ENCODE data around the gene IFT81. TPM values are rescaled to one million over a fixed set of nuclear protein-coding genes. Genes with fewer than 3 reads are reported as not detected.

Gene IFT81
- polyA plus RNA-seq (2011; rRNA removed) (13.3 and 22.1 TPM in 2 replicates), polyA minus RNA-seq (2011; rRNA and poly(A)+ RNA removed) (3.9 and 8.8 TPM in 2 replicates)

- peak within 1 kb of the TSS; percentile 82 for H3K27ac ChIP-seq (ENCODE audit: low read depth, low read length)
- TF ChIP-seq CTCF (IDR thresholded peaks at IDR 0.05; ENCODE audit: low read depth, low read length) = no peak
- peak; percentile 78 for DNase-seq (ENCODE audit: low read depth, low spot score)
- CTCF ChIA-PET = interaction anchor here (0.5 to 2.1 kb wide), 6 partner anchors 14 to 307 kb away, joined by 3 to 9 read pairs (median 6); no protein-coding TSS in a partner anchor
- POLR2A ChIA-PET = interaction anchor here (0.6 to 1.1 kb wide), 7 partner anchors 10 to 156 kb away, joined by 3 to 4 read pairs (median 3); no protein-coding TSS in a partner anchor
- no peaks in the 10 kb centered on the region; the same call in 1 of the 2 replicates for H3K9me3 ChIP-seq (ENCODE audit: control insufficient read depth, insufficient read depth, low read length)
- peak within 1 kb of the TSS; percentile 95 for H3K4me3 ChIP-seq (ENCODE audit: low read depth, low read length)
- no peaks in the 10 kb centered on the region for H3K27me3 ChIP-seq (ENCODE audit: control insufficient read depth, insufficient read depth, low read length)
These were observed at the start of gene IFT81 for GRCh38 chr12:110124269-110124995. TSS of gene IFT81 (plus strand) at chr12:110124357. CDS start at chr12:110127381, 3,024 bp downstream.

- Histone ChIP-seq H3K4me3 (ENCODE audit: low read depth, low read length) (no peak overlapping the region), H3K9me3 (ENCODE audit: control insufficient read depth, insufficient read depth, low read length) (no peaks in the 10 kb centered on the region; the same call in 1 of the 2 replicates), H3K27ac (ENCODE audit: low read depth, low read length) (no peak overlapping the region), H3K27me3 (ENCODE audit: control insufficient read depth, insufficient read depth, low read length) (no peaks in the 10 kb centered on the region)
- TF ChIP-seq CTCF (IDR thresholded peaks at IDR 0.05; ENCODE audit: low read depth, low read length) = no peak
- ChIA-PET POLR2A (no interaction called here), CTCF (interaction anchor here (0.7 kb wide), 1 partner anchor 394 kb away, joined by 4 read pairs; no protein-coding TSS in a partner anchor)
- no peak for DNase-seq (ENCODE audit: low read depth, low spot score)
These were observed 48.3 kb upstream of the IFT81 start for GRCh38 chr12:110075880-110076279.

- no peak for DNase-seq (ENCODE audit: low read depth, low spot score)
- TF ChIP-seq CTCF (IDR thresholded peaks at IDR 0.05; ENCODE audit: low read depth, low read length) = no peak
- Histone ChIP-seq H3K27ac (ENCODE audit: low read depth, low read length) (no peak overlapping the region), H3K4me3 (ENCODE audit: low read depth, low read length) (no peak overlapping the region), H3K9me3 (ENCODE audit: control insufficient read depth, insufficient read depth, low read length) (no peaks in the 10 kb centered on the region; the same call in 1 of the 2 replicates), H3K27me3 (ENCODE audit: control insufficient read depth, insufficient read depth, low read length) (no peaks in the 10 kb centered on the region)
- CTCF ChIA-PET = interaction anchor here (0.6 kb wide), 3 partner anchors 24 to 147 kb away, joined by 3 to 4 read pairs (median 3); no protein-coding TSS in a partner anchor
- POLR2A ChIA-PET = no interaction called here
These were observed 46.4 kb upstream of the IFT81 start for GRCh38 chr12:110077800-110078199.

GRCh38 chr12:110079477-110080400, 44.4 kb upstream of the IFT81 start:
- DNase-seq (ENCODE audit: low read depth, low spot score) = no peak
- TF ChIP-seq CTCF (IDR thresholded peaks at IDR 0.05; ENCODE audit: low read depth, low read length) = no peak

More at GRCh38 chr12:110079477-110080400, 44.4 kb upstream of the IFT81 start:
- ChIA-PET POLR2A (interaction anchor here (0.6 kb wide), 1 partner anchor 132 kb away, joined by 3 read pairs; no protein-coding TSS in a partner anchor), CTCF (no interaction called here)
- Histone ChIP-seq H3K4me3 (ENCODE audit: low read depth, low read length) (no peak overlapping the region), H3K9me3 (ENCODE audit: control insufficient read depth, insufficient read depth, low read length) (no peaks in the 10 kb centered on the region), H3K27ac (ENCODE audit: low read depth, low read length) (no peak overlapping the region), H3K27me3 (ENCODE audit: control insufficient read depth, insufficient read depth, low read length) (no peaks in the 10 kb centered on the region)
